Testis (tissue), 2 donors: Measurements from ENCODE around the gene CKAP2L.

ENCODE experiments used
- POLR2A ChIP-seq: fragments of 450-650 bp; IDR thresholded peaks from one replicate; pipeline ENCODE4 v1.6.1; 2017; ENCODE audit warnings: antibody characterized with exemption, mild to moderate bottlenecking, moderate library complexity
- TF ChIP-seq, protein P1 (sequence below), 3 experiments: fragments of 450-650 bp in 2 of 3; fragments of 200-600 bp in 1 of 3; sonication (generic) in 1 of 3; IDR thresholded peaks; one replicate each; pipeline ENCODE4 v1.5.1; 2016 to 2019; ENCODE audit warnings: antibody characterized with exemption in 3 of 3, mild to moderate bottlenecking in 2 of 3, moderate library complexity in 1 of 3

DNA sequence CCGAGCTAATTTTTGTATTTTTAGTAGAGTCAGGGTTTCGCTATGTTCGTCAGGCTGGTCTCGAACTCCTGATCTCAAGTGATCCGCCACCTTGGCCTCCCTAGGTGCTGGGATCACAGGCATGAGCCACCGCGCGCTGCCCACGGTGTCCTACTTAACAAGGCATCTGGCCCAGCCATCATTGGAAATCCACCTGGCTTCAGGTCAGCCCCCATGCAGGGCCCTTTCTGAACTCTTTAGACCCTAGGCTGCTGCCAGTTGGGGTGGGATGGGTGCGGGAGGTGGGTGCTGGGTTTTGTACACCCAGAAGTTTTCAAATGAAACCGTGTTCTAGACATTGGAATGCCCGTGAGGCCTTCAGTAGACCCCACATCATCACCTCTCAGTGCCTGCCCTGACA is 70.2 kb downstream of the CKAP2L start:
- TF ChIP-seq, protein P1, sequence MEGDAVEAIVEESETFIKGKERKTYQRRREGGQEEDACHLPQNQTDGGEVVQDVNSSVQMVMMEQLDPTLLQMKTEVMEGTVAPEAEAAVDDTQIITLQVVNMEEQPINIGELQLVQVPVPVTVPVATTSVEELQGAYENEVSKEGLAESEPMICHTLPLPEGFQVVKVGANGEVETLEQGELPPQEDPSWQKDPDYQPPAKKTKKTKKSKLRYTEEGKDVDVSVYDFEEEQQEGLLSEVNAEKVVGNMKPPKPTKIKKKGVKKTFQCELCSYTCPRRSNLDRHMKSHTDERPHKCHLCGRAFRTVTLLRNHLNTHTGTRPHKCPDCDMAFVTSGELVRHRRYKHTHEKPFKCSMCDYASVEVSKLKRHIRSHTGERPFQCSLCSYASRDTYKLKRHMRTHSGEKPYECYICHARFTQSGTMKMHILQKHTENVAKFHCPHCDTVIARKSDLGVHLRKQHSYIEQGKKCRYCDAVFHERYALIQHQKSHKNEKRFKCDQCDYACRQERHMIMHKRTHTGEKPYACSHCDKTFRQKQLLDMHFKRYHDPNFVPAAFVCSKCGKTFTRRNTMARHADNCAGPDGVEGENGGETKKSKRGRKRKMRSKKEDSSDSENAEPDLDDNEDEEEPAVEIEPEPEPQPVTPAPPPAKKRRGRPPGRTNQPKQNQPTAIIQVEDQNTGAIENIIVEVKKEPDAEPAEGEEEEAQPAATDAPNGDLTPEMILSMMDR (IDR thresholded peaks at IDR 0.05): no peak
- TF ChIP-seq POLR2A: no peak
